GM23248 (cell line): ENCODE results near the gene MTFP1.

ENCODE experiments used
- EZH2 ChIP-seq: fragments of 200-600 bp; sonication (generic); IDR thresholded peaks from 2 replicates; pipeline ENCODE4 v1.6.1; 2018; ENCODE audit warnings: antibody characterized with exemption, mild to moderate bottlenecking; ENCODE audit not compliant: insufficient read depth, poor library complexity, severe bottlenecking
- EZH2phosphoT487 ChIP-seq: fragments of 200-600 bp; sonication (generic); IDR thresholded peaks from 2 replicates; pipeline ENCODE4 v1.6.1; 2018; ENCODE audit warnings: antibody characterized with exemption, moderate library complexity, mild to moderate bottlenecking, low read depth; ENCODE audit not compliant: insufficient read depth

- no peak for TF ChIP-seq EZH2phosphoT487
- TF ChIP-seq EZH2, result no peak
Observed at GRCh38 chr22:30474121-30474520, 48.6 kb downstream of the MTFP1 start.
